SK-N-SH (cell line): Measurements from ENCODE around the gene TMEM116. TPM values are rescaled to one million over a fixed set of nuclear protein-coding genes. Genes with fewer than 3 reads are reported as not detected.

ENCODE experiments used
- CTCF ChIA-PET: fragments of 300-600, 350-600 bp; formaldehyde crosslinking; extraction: SDS; loops from one replicate; lab custom pipeline; 2021; lab: Yijun Ruan, JAX
- POLR2A ChIA-PET: fragments of 350-600 bp; sonication (Branson Sonifier 250); formaldehyde crosslinking; extraction: SDS; loops from one replicate; lab custom pipeline; 2020; ENCODE audit warnings: antibody characterized with exemption, inconsistent platforms; lab: Yijun Ruan, JAX
- DNase-seq: peaks from one replicate; pipeline ENCODE4 v3.0.0; 2012
- H2AFZ ChIP-seq: fragments of 200-600 bp; sonication (generic); 2 replicates; pipeline ENCODE4 v1.8.1; 2016; ENCODE audit warnings: antibody characterized with exemption, mild to moderate bottlenecking, low read depth
- H3F3A ChIP-seq: fragments of 200-600 bp; sonication (generic); replicated peaks from 2 replicates; pipeline ENCODE3; 2016; ENCODE audit warnings: antibody characterized with exemption, mild to moderate bottlenecking; ENCODE audit not compliant: insufficient read depth
- H3K27ac ChIP-seq, 2 experiments: fragments of 200-500 bp in 1 of 2; fragments of 200-600 bp in 1 of 2; sonication (Bioruptor generic) in 1 of 2; sonication (generic), shearing (Covaris generic) in 1 of 2; 2 replicates each; pipeline versions ENCODE4 v1.5.1 to v1.6.1; 2014 to 2016; ENCODE audit warnings: low read depth in 2 of 2, inconsistent platforms in 1 of 2, low read length in 1 of 2, mild to moderate bottlenecking in 1 of 2, mixed read lengths in 1 of 2
- H3K27me3 ChIP-seq: fragments of 200-600 bp; sonication (generic), shearing (Covaris generic); 2 replicates; pipeline ENCODE4 v1.6.1; 2016; ENCODE audit warnings: mixed run types; ENCODE audit not compliant: insufficient read depth
- H3K36me3 ChIP-seq, 2 experiments: fragments of 200-500 bp in 1 of 2; fragments of 200-600 bp in 1 of 2; sonication (Bioruptor generic) in 1 of 2; sonication (generic) in 1 of 2; replicated peaks in 1 of 2; 2 replicates each; pipeline versions ENCODE3 to v1.5.1; 2014 to 2016; ENCODE audit warnings: low read length in 1 of 2, mild to moderate bottlenecking in 1 of 2; ENCODE audit not compliant: insufficient read depth in 2 of 2, control insufficient read depth in 1 of 2
- H3K4me1 ChIP-seq, 2 experiments: fragments of 200-500 bp in 1 of 2; fragments of 200-600 bp in 1 of 2; sonication (Bioruptor generic) in 1 of 2; sonication (generic), shearing (Covaris generic) in 1 of 2; 2 replicates each; pipeline versions ENCODE4 v1.5.1 to v1.6.1; 2014 to 2016; ENCODE audit warnings: low read depth in 1 of 2, low read length in 1 of 2, mixed run types in 1 of 2; ENCODE audit not compliant: insufficient read depth in 2 of 2, control insufficient read depth in 1 of 2
- H3K4me2 ChIP-seq: fragments of 200-600 bp; sonication (generic), shearing (Covaris generic); 2 replicates; pipeline ENCODE4 v1.6.1; 2017; ENCODE audit warnings: mixed run types
- H3K4me3 ChIP-seq, 2 experiments: fragments of 200-500 bp in 1 of 2; fragments of 200-600 bp in 1 of 2; sonication (Bioruptor generic) in 1 of 2; sonication (generic), shearing (Covaris generic) in 1 of 2; 2 replicates each; pipeline versions ENCODE4 v1.5.1 to v1.8.1; 2014 to 2016; ENCODE audit warnings: low read depth in 2 of 2, inconsistent platforms in 1 of 2, low read length in 1 of 2, mild to moderate bottlenecking in 1 of 2, mixed read lengths in 1 of 2, moderate library complexity in 1 of 2
- H3K79me2 ChIP-seq: fragments of 200-600 bp; sonication (generic); 2 replicates; pipeline ENCODE4 v1.8.1; 2017; ENCODE audit warnings: mild to moderate bottlenecking; ENCODE audit not compliant: insufficient read depth
- H3K9ac ChIP-seq: fragments of 200-600 bp; sonication (generic); 2 replicates; pipeline ENCODE4 v1.6.1; 2017; ENCODE audit warnings: mixed run types
- H3K9me2 ChIP-seq: fragments of 200-600 bp; sonication (generic); 2 replicates; pipeline ENCODE4 v1.6.1; 2017; ENCODE audit warnings: mixed run types
- H3K9me3 ChIP-seq: fragments of 200-600 bp; sonication (generic); 2 replicates; pipeline ENCODE4 v1.6.1; 2017; ENCODE audit warnings: mixed run types, mild to moderate bottlenecking, moderate library complexity
- H4K20me1 ChIP-seq: fragments of 200-600 bp; sonication (generic); 2 replicates; pipeline ENCODE4 v1.6.1; 2017; ENCODE audit warnings: mild to moderate bottlenecking, mixed run types; ENCODE audit not compliant: insufficient read depth
- CHD2 ChIP-seq: fragments of 150-350 bp; IDR thresholded peaks from 2 replicates; pipeline ENCODE4 v1.6.1; 2018; ENCODE audit warnings: low read length; ENCODE audit not compliant: partially characterized antibody
- IRF3 ChIP-seq: fragments of 150-350 bp; IDR thresholded peaks from 2 replicates; pipeline ENCODE4 v1.6.1; 2016; ENCODE audit warnings: mild to moderate bottlenecking, low read depth, low read length
- NFIC ChIP-seq: IDR thresholded peaks from 2 replicates; pipeline ENCODE4 v1.4.0; 2012; ENCODE audit warnings: borderline replicate concordance
- POLR2AphosphoS5 ChIP-seq: IDR thresholded peaks from 2 replicates; pipeline ENCODE4 v1.6.1; 2012; ENCODE audit warnings: low read depth, low read length
- RCOR1 ChIP-seq: fragments of 150-350 bp; IDR thresholded peaks from 2 replicates; pipeline ENCODE4 v1.6.1; 2017; ENCODE audit warnings: antibody characterized with exemption, low read length
- RFX5 ChIP-seq: IDR thresholded peaks from 2 replicates; pipeline ENCODE4 v1.6.1; 2012; ENCODE audit warnings: mild to moderate bottlenecking, improper control_type of control experiment, low read length
- RXRA ChIP-seq: IDR thresholded peaks from 2 replicates; pipeline ENCODE4 v1.4.0; 2012; ENCODE audit warnings: low read depth, mild to moderate bottlenecking, borderline replicate concordance
- SMC3 ChIP-seq: IDR thresholded peaks from 2 replicates; pipeline ENCODE4 v1.6.1; 2012; ENCODE audit warnings: low read depth, low read length, improper control_type of control experiment
- USF2 ChIP-seq: fragments of 150-350 bp; IDR thresholded peaks from 2 replicates; pipeline ENCODE4 v1.6.1; 2017; ENCODE audit warnings: antibody characterized with exemption, low read length, low read depth, borderline replicate concordance
- WGBS: methylation state at CpG from one replicate; pipeline ENCODE4 v1.1.6; 2017; ENCODE audit warnings: low lambda C conversion rate; 5-methylcytosine and 5-hydroxymethylcytosine counted together
- polyA plus RNA-seq, 3 experiments: library from polyadenylated mRNA; depleted of rRNA; stranded (reverse); fragments of >200 nt; gene quantifications; 2 replicates each; pipeline ENCODE4 v1.2.3, GENCODE V29; 2012
- TF ChIP-seq, protein P1 (sequence below): IDR thresholded peaks from 2 replicates; pipeline ENCODE4 v1.4.0; 2012; ENCODE audit warnings: low read depth, borderline replicate concordance
- TF ChIP-seq, protein P2 (sequence below): IDR thresholded peaks from 2 replicates; pipeline ENCODE4 v1.6.1; 2012; ENCODE audit warnings: mild to moderate bottlenecking, low read depth, low read length, moderate library complexity
- TF ChIP-seq, protein P3 (sequence below): fragments of 200-600 bp; sonication (generic); IDR thresholded peaks from 2 replicates; pipeline ENCODE4 v1.6.1; 2017; ENCODE audit warnings: antibody characterized with exemption, mild to moderate bottlenecking, moderate library complexity

TMEM116 gene
- polyA plus RNA-seq, 1 of the 3 experiments (the other 2 are of a cell fraction), result 7.9 TPM

GRCh38 chr12:111984820-111985219 lies 28.1 kb downstream of the TMEM116 start:
- CTCF ChIA-PET, result no interaction called here
- no peak for TF ChIP-seq RXRA
- no peak for TF ChIP-seq CHD2
- TF ChIP-seq, protein P1, sequence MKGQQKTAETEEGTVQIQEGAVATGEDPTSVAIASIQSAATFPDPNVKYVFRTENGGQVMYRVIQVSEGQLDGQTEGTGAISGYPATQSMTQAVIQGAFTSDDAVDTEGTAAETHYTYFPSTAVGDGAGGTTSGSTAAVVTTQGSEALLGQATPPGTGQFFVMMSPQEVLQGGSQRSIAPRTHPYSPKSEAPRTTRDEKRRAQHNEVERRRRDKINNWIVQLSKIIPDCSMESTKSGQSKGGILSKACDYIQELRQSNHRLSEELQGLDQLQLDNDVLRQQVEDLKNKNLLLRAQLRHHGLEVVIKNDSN, result no peak
- no peak for TF ChIP-seq NFIC
- TF ChIP-seq POLR2AphosphoS5, result no peak
- TF ChIP-seq RCOR1, result no peak
- TF ChIP-seq, protein P2, sequence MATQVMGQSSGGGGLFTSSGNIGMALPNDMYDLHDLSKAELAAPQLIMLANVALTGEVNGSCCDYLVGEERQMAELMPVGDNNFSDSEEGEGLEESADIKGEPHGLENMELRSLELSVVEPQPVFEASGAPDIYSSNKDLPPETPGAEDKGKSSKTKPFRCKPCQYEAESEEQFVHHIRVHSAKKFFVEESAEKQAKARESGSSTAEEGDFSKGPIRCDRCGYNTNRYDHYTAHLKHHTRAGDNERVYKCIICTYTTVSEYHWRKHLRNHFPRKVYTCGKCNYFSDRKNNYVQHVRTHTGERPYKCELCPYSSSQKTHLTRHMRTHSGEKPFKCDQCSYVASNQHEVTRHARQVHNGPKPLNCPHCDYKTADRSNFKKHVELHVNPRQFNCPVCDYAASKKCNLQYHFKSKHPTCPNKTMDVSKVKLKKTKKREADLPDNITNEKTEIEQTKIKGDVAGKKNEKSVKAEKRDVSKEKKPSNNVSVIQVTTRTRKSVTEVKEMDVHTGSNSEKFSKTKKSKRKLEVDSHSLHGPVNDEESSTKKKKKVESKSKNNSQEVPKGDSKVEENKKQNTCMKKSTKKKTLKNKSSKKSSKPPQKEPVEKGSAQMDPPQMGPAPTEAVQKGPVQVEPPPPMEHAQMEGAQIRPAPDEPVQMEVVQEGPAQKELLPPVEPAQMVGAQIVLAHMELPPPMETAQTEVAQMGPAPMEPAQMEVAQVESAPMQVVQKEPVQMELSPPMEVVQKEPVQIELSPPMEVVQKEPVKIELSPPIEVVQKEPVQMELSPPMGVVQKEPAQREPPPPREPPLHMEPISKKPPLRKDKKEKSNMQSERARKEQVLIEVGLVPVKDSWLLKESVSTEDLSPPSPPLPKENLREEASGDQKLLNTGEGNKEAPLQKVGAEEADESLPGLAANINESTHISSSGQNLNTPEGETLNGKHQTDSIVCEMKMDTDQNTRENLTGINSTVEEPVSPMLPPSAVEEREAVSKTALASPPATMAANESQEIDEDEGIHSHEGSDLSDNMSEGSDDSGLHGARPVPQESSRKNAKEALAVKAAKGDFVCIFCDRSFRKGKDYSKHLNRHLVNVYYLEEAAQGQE, result no peak

GRCh38 chr12:111981987-111982386 lies 31.0 kb downstream of the TMEM116 start:
- ChIA-PET POLR2A (no interaction called here), CTCF (no interaction called here)
- Histone ChIP-seq H3F3A (peaks cover 5% of the 10 kb centered on the region), H3K4me3 (no peak overlapping the region), H3K27ac (no peak overlapping the region), H3K9ac (no peak overlapping the region), H3K27me3 (no peaks in the 10 kb centered on the region), H3K4me1 (no peaks in the 10 kb centered on the region; a peak in 1 of 4 replicates), H2AFZ (no peak overlapping the region), H3K4me2 (no peak overlapping the region), H3K9me2 (no peaks in the 10 kb centered on the region), H4K20me1 (no peaks in the 10 kb centered on the region), H3K9me3 (no peaks in the 10 kb centered on the region), H3K79me2 (no peaks in the 10 kb centered on the region), H3K36me3 (peaks cover 0 to 6% of the 10 kb centered on the region in 2 experiments)
- TF ChIP-seq, protein P3, sequence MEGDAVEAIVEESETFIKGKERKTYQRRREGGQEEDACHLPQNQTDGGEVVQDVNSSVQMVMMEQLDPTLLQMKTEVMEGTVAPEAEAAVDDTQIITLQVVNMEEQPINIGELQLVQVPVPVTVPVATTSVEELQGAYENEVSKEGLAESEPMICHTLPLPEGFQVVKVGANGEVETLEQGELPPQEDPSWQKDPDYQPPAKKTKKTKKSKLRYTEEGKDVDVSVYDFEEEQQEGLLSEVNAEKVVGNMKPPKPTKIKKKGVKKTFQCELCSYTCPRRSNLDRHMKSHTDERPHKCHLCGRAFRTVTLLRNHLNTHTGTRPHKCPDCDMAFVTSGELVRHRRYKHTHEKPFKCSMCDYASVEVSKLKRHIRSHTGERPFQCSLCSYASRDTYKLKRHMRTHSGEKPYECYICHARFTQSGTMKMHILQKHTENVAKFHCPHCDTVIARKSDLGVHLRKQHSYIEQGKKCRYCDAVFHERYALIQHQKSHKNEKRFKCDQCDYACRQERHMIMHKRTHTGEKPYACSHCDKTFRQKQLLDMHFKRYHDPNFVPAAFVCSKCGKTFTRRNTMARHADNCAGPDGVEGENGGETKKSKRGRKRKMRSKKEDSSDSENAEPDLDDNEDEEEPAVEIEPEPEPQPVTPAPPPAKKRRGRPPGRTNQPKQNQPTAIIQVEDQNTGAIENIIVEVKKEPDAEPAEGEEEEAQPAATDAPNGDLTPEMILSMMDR, result no peak
- no peak for TF ChIP-seq SMC3
- TF ChIP-seq IRF3, result no peak
- no peak for TF ChIP-seq RFX5
- TF ChIP-seq USF2, result no peak
- no peak for DNase-seq
- 95% methylated on average over 2 of the region's 2 CpGs for WGBS

More at GRCh38 chr12:111984820-111985219, 28.1 kb downstream of the TMEM116 start:
- Histone ChIP-seq H2AFZ (no peak overlapping the region), H3K27me3 (no peaks in the 10 kb centered on the region), H3K4me2 (no peak overlapping the region), H3K36me3 (no peaks in the 10 kb centered on the region), H3K4me1 (no peaks in the 10 kb centered on the region), H3K79me2 (no peaks in the 10 kb centered on the region), H3K9me2 (no peaks in the 10 kb centered on the region), H3K9ac (no peak overlapping the region), H3K9me3 (no peaks in the 10 kb centered on the region), H3K27ac (no peak overlapping the region), H4K20me1 (no peaks in the 10 kb centered on the region), H3F3A (no peaks in the 10 kb centered on the region), H3K4me3 (no peak overlapping the region)
- 58% methylated on average over 2 of the region's 2 CpGs for WGBS
- no peak for DNase-seq
- POLR2A ChIA-PET, result no interaction called here
